ENCODE results near the gene KRTAP2-4. TPM values are rescaled to one million over a fixed set of nuclear protein-coding genes. Genes with fewer than 3 reads are reported as not detected.
"Not testable (repeated sequence)": the region's sequence is repeated elsewhere in the genome, so short reads cannot be mapped to it uniquely, and the experiment has no call there.

KRTAP2-4 gene
- total RNA-seq: not detected

- Mint-ChIP-seq H3K27ac (no peak within 1 kb of the TSS), H3K27me3 (peaks cover 16% of the 10 kb centered on the region), H3K4me1 (peaks cover 7% of the 10 kb centered on the region), H3K36me3 (no peaks in the 10 kb centered on the region), H3K4me3 (no peak within 1 kb of the TSS), H3K9me3 (ENCODE audit: low read depth) (no peaks in the 10 kb centered on the region)
- CTCF ChIA-PET: no interaction called here
- ATAC-seq (no peak), DNase-seq (no peak)
These were observed at the start of gene KRTAP2-4 for GRCh38 chr17:41065829-41066624. Gene KRTAP2-4 (minus strand): TSS chr17:41065879. CDS start chr17:41065845, 34 bp downstream.

- Mint-ChIP-seq H3K27me3 (peaks cover 27% of the 10 kb centered on the region), H3K27ac (no peak overlapping the region), H3K4me3 (no peak overlapping the region), H3K36me3 (peaks cover 2% of the 10 kb centered on the region), H3K9me3 (ENCODE audit: low read depth) (peaks cover 5% of the 10 kb centered on the region), H3K4me1 (peaks cover 6% of the 10 kb centered on the region)
- no peak for DNase-seq
- CTCF ChIA-PET: no interaction called here
- ATAC-seq: no peak
These were observed 45.6 kb upstream of the KRTAP2-4 start for GRCh38 chr17:41111151-41111885.

- H3K36me3 Mint-ChIP-seq; H3K4me3 Mint-ChIP-seq; H3K9me3 Mint-ChIP-seq (ENCODE audit: low read depth); H3K27ac Mint-ChIP-seq; DNase-seq; ATAC-seq; H3K4me1 Mint-ChIP-seq; CTCF ChIA-PET: not testable (repeated sequence)
- peaks cover 32% of the 10 kb centered on the region for H3K27me3 Mint-ChIP-seq
These were observed 43.2 kb upstream of the KRTAP2-4 start for GRCh38 chr17:41108728-41109386.

GRCh38 chr17:41107941-41108450 lies 42.3 kb upstream of the KRTAP2-4 start:
- Mint-ChIP-seq H3K27ac (no peak overlapping the region), H3K9me3 (ENCODE audit: low read depth) (peaks cover 5% of the 10 kb centered on the region), H3K4me3 (no peak overlapping the region), H3K36me3 (peaks cover 2% of the 10 kb centered on the region), H3K27me3 (peaks cover 32% of the 10 kb centered on the region), H3K4me1 (peaks cover 6% of the 10 kb centered on the region)
- CTCF ChIA-PET: no interaction called here
- DNase-seq: no peak
- no peak for ATAC-seq

- H3K27ac Mint-ChIP-seq; DNase-seq; H3K4me1 Mint-ChIP-seq; H3K4me3 Mint-ChIP-seq; CTCF ChIA-PET; H3K36me3 Mint-ChIP-seq; H3K9me3 Mint-ChIP-seq (ENCODE audit: low read depth); ATAC-seq: not testable (repeated sequence)
- H3K27me3 Mint-ChIP-seq: peaks cover 25% of the 10 kb centered on the region
These were observed 39.7 kb upstream of the KRTAP2-4 start, which contains the start of gene KRTAP4-9 for GRCh38 chr17:41105347-41105746. Gene KRTAP4-9 (plus strand): TSS chr17:41105389. CDS start chr17:41105389, 0 bp downstream.

GRCh38 chr17:41104386-41105038 lies 38.8 kb upstream of the KRTAP2-4 start:
- DNase-seq; H3K4me3 Mint-ChIP-seq; H3K36me3 Mint-ChIP-seq; ATAC-seq; H3K9me3 Mint-ChIP-seq (ENCODE audit: low read depth); CTCF ChIA-PET; H3K27ac Mint-ChIP-seq; H3K4me1 Mint-ChIP-seq: not testable (repeated sequence)
- H3K27me3 Mint-ChIP-seq: peaks cover 25% of the 10 kb centered on the region

GRCh38 chr17:41103896-41104295 lies 38.2 kb upstream of the KRTAP2-4 start:
- CTCF ChIA-PET: no interaction called here
- DNase-seq: no peak
- Mint-ChIP-seq H3K36me3 (no peaks in the 10 kb centered on the region), H3K27ac (no peak overlapping the region), H3K4me1 (peaks cover 5% of the 10 kb centered on the region), H3K9me3 (ENCODE audit: low read depth) (no peaks in the 10 kb centered on the region), H3K4me3 (no peak overlapping the region), H3K27me3 (peaks cover 23% of the 10 kb centered on the region)
- no peak for ATAC-seq

- no peak within 1 kb of the TSS for H3K4me3 Mint-ChIP-seq
- H3K27ac Mint-ChIP-seq: no peak within 1 kb of the TSS
- no peaks in the 10 kb centered on the region for H3K4me1 Mint-ChIP-seq
These were observed 36.0 kb upstream of the KRTAP2-4 start, which contains the start of gene KRTAP4-16 for GRCh38 chr17:41101586-41102259. Gene KRTAP4-16 (minus strand): TSS chr17:41102209. CDS start chr17:41102209, 0 bp downstream.

GRCh38 chr17:41099682-41100480 lies 34.2 kb upstream of the KRTAP2-4 start:
- H3K27ac Mint-ChIP-seq; H3K36me3 Mint-ChIP-seq; DNase-seq; H3K4me3 Mint-ChIP-seq; CTCF ChIA-PET; ATAC-seq; H3K9me3 Mint-ChIP-seq (ENCODE audit: low read depth); H3K4me1 Mint-ChIP-seq: not testable (repeated sequence)
- H3K27me3 Mint-ChIP-seq: peaks cover 23% of the 10 kb centered on the region

More at GRCh38 chr17:41101586-41102259, 36.0 kb upstream of the KRTAP2-4 start, which contains the start of gene KRTAP4-16:
- H3K9me3 Mint-ChIP-seq (ENCODE audit: low read depth): no peaks in the 10 kb centered on the region
- peaks cover 20% of the 10 kb centered on the region for H3K27me3 Mint-ChIP-seq
- CTCF ChIA-PET: no interaction called here
- ATAC-seq (no peak), DNase-seq (no peak)
- H3K36me3 Mint-ChIP-seq: no peaks in the 10 kb centered on the region

GRCh38 chr17:41098481-41098880 lies 32.8 kb upstream of the KRTAP2-4 start:
- no peak overlapping the region for H3K27ac Mint-ChIP-seq
- H3K9me3 Mint-ChIP-seq (ENCODE audit: low read depth): no peaks in the 10 kb centered on the region
- no peaks in the 10 kb centered on the region for H3K4me1 Mint-ChIP-seq
- CTCF ChIA-PET: no interaction called here
- peaks cover 23% of the 10 kb centered on the region for H3K27me3 Mint-ChIP-seq
- no peak overlapping the region for H3K4me3 Mint-ChIP-seq
- no peak for ATAC-seq
- DNase-seq: no peak
- H3K36me3 Mint-ChIP-seq: no peaks in the 10 kb centered on the region

- ATAC-seq (no peak), DNase-seq (no peak)
- no peaks in the 10 kb centered on the region for H3K9me3 Mint-ChIP-seq (ENCODE audit: low read depth)
- H3K36me3 Mint-ChIP-seq: no peaks in the 10 kb centered on the region
- H3K4me1 Mint-ChIP-seq: no peaks in the 10 kb centered on the region
- H3K4me3 Mint-ChIP-seq: no peak within 1 kb of the TSS
- H3K27me3 Mint-ChIP-seq: peaks cover 23% of the 10 kb centered on the region
- CTCF ChIA-PET: no interaction called here
- no peak within 1 kb of the TSS for H3K27ac Mint-ChIP-seq
These were observed 32.4 kb upstream of the KRTAP2-4 start, which contains the start of gene KRTAP4-8 for GRCh38 chr17:41098042-41098441. Gene KRTAP4-8 (minus strand): TSS chr17:41098142. CDS start chr17:41098084, 58 bp downstream.

- ATAC-seq (no peak), DNase-seq (no peak)
- CTCF ChIA-PET: no interaction called here
- H3K27me3 Mint-ChIP-seq: peaks cover 23% of the 10 kb centered on the region
- H3K4me1 Mint-ChIP-seq: no peaks in the 10 kb centered on the region
- H3K4me3 Mint-ChIP-seq: no peak overlapping the region
- H3K9me3 Mint-ChIP-seq (ENCODE audit: low read depth): no peaks in the 10 kb centered on the region
- H3K27ac Mint-ChIP-seq: no peak overlapping the region
- no peaks in the 10 kb centered on the region for H3K36me3 Mint-ChIP-seq
These were observed 30.4 kb upstream of the KRTAP2-4 start for GRCh38 chr17:41096055-41096454.
